ENCODE results near the gene IL6R. TPM values are rescaled to one million over a fixed set of nuclear protein-coding genes. Genes with fewer than 3 reads are reported as not detected.
A peak's percentile ranks its signal among the peaks of the same experiment; 100 is the strongest.

Gene IL6R
- total RNA-seq, 1 experiment from 2014 or later: 44.7 TPM

- no peak for DNase-seq (ENCODE audit: low spot score)
- in situ Hi-C loops (cut with HindIII; ENCODE audit: low sequenced_read_pairs): no loop called here
Observed at GRCh38 chr1:154442006-154442740, 37.0 kb downstream of the IL6R start.

- DNase-seq (ENCODE audit: low spot score): no peak
- in situ Hi-C loops (cut with HindIII; ENCODE audit: low sequenced_read_pairs): no loop called here
Observed at GRCh38 chr1:154443274-154444013, 38.3 kb downstream of the IL6R start.

- no peak for DNase-seq (ENCODE audit: low spot score)
- in situ Hi-C loops (cut with HindIII; ENCODE audit: low sequenced_read_pairs): no loop called here
Observed at GRCh38 chr1:154445040-154445472, 39.9 kb downstream of the IL6R start.

GRCh38 chr1:154446292-154446691, 41.1 kb downstream of the IL6R start:
- in situ Hi-C loops (cut with HindIII; ENCODE audit: low sequenced_read_pairs): no loop called here
- DNase-seq (ENCODE audit: low spot score): no peak

- DNase-seq (ENCODE audit: low spot score): no peak
- in situ Hi-C loops (cut with HindIII; ENCODE audit: low sequenced_read_pairs): no loop called here
Observed at GRCh38 chr1:154446789-154447188, 41.6 kb downstream of the IL6R start.

GRCh38 chr1:154448331-154448811, 43.2 kb downstream of the IL6R start:
- no peak for DNase-seq (ENCODE audit: low spot score)
- in situ Hi-C loops (cut with HindIII; ENCODE audit: low sequenced_read_pairs): no loop called here

GRCh38 chr1:154453161-154453560, 48.0 kb downstream of the IL6R start:
- no peak for DNase-seq (ENCODE audit: low spot score)
- in situ Hi-C loops (cut with HindIII; ENCODE audit: low sequenced_read_pairs): no loop called here

GRCh38 chr1:154453574-154454352, 48.6 kb downstream of the IL6R start:
- DNase-seq (ENCODE audit: low spot score): no peak
- in situ Hi-C loops (cut with HindIII; ENCODE audit: low sequenced_read_pairs): no loop called here

- no peak for DNase-seq (ENCODE audit: low spot score)
- in situ Hi-C loops (cut with HindIII; ENCODE audit: low sequenced_read_pairs): no loop called here
Observed at GRCh38 chr1:154454386-154455120, 49.4 kb downstream of the IL6R start.

GRCh38 chr1:154456631-154457030, 51.5 kb downstream of the IL6R start:
- DNase-seq (ENCODE audit: low spot score): no peak
- in situ Hi-C loops (cut with HindIII; ENCODE audit: low sequenced_read_pairs): no loop called here

GRCh38 chr1:154459080-154459479, 53.9 kb downstream of the IL6R start:
- peak; percentile 31 for DNase-seq (ENCODE audit: low spot score)
- in situ Hi-C loops (cut with HindIII; ENCODE audit: low sequenced_read_pairs): no loop called here

GRCh38 chr1:154460695-154461260, 55.6 kb downstream of the IL6R start:
- in situ Hi-C loops (cut with HindIII; ENCODE audit: low sequenced_read_pairs): no loop called here
- no peak for DNase-seq (ENCODE audit: low spot score)

GRCh38 chr1:154463512-154463990, 58.4 kb downstream of the IL6R start:
- no peak for DNase-seq (ENCODE audit: low spot score)
- in situ Hi-C loops (cut with HindIII; ENCODE audit: low sequenced_read_pairs): no loop called here

GRCh38 chr1:154465621-154466195, 60.6 kb downstream of the IL6R start:
- in situ Hi-C loops (cut with HindIII; ENCODE audit: low sequenced_read_pairs): no loop called here
- DNase-seq (ENCODE audit: low spot score): no peak

- DNase-seq (ENCODE audit: low spot score): no peak
- in situ Hi-C loops (cut with HindIII; ENCODE audit: low sequenced_read_pairs): no loop called here
Observed at GRCh38 chr1:154466206-154466605, 61.1 kb downstream of the IL6R start.

GRCh38 chr1:154466921-154467417, 61.8 kb downstream of the IL6R start:
- in situ Hi-C loops (cut with HindIII; ENCODE audit: low sequenced_read_pairs): no loop called here

GRCh38 chr1:154467434-154468102, 62.4 kb downstream of the IL6R start:
- DNase-seq (ENCODE audit: low spot score): no peak
- in situ Hi-C loops (cut with HindIII; ENCODE audit: low sequenced_read_pairs): no loop called here

More at GRCh38 chr1:154466921-154467417, 61.8 kb downstream of the IL6R start:
- no peak for DNase-seq (ENCODE audit: low spot score)
